IPS DF 4.7 (cell line): ENCODE data around the gene CDYL.

Experiments used
- DNase-seq: peaks from one replicate; pipeline ENCODE4 v3.0.0-alpha.2; 2013; ENCODE audit warnings: low spot score; ENCODE audit errors: extremely low read depth

The CDYL gene

DNA sequence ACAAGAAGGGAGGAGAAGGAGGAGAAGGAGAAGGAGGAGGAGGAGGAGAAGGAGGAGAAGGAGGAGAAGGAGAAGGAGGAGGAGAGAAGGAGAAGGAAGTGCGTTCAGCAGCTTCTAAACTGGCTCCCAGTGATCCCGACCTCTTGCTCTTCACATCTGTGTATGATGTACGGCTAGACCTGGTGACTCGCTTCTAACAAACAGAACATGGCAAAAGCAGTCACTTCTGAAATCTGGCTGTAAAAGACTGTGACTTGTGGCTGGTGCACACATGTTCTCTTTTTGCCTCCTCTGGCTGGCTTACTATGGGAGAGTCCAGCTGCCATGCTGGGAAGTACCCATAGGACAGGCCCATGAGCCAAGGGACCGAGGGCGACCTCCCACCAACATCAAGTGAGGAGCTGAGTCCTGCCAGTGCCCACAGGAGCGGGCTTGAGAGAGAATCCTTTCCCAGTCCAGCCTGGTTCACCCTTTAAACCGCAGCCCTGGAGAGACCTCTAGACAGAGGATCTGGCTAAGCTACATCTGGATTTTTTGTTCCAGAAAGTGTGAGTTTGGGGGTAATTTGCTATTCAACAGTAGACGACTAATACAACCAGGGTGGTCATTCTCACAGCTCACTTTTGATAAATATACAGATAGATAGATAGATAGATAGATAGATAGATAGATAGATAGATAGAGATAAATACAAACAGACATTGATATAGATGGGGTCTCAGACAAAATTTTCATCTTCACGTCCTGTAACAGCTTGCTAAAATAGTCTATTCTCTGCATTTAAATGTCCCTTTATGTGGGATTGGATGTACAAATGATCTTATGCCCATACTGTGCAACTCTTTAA lies 185.3 kb downstream of the CDYL start:
- no peak for DNase-seq

DNA sequence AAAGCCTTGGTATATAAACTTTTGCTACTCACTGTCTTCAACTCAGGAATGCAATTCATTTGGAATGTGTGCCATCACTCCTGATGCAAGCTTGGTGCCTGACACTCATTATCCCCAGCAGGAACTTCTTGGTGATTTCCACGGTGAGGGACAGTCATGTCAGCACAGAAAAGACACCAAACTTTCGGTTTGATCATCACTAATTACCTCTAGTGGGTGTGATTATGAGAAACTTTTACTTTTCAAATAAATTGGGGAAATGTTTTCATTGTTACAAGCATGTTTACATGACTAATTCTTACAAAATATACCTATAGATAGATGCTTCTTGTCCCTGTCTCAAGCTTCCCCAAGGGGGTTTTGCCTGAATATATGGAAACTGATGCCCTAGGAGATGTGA lies 186.7 kb downstream of the CDYL start:
- DNase-seq: no peak

DNA sequence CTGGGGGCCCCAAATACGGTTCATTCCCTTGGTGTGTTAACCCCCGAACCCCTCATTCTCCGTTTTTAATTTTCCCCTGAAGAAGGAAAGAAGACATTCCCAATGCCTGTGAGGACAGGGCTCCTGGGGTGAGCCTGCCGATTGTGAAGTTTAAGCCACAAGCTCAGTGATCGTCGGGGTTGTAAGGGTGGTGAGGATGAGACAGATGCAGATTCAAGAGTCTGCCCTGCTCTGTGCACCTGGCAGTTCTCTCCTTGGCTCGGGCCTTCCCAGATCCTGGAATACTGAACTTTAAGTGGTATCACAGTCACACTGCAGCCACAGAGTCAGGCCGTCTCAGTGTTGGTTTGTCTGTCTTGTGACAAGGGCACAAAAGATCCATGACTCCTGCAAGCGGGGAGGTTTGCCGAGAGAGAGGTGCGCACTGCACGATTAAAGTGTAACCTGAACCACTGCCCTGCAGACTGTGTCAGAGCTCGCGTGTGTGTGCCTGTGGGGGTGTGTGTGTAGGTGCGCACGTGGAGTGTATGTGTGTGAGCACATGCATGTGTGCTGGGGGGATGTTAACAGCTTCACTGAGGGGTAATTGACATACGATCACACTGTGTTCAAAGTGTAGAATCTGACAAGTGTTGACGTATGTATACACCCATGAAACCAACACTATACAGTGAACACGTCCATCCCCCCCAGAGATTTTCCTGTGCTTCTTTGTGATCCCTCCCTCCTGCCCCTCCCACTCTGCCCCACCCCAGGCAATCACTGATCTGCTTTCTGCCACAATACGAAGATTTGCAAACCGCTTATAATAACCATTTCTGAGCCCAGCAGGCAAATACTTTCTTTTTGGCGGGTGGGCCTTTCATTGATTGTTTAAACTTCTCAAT lies 188.7 kb downstream of the CDYL start:
- no peak for DNase-seq

GRCh38 chr6:4965562-4966389 lies 189.6 kb downstream of the CDYL start:
- no peak for DNase-seq

DNA sequence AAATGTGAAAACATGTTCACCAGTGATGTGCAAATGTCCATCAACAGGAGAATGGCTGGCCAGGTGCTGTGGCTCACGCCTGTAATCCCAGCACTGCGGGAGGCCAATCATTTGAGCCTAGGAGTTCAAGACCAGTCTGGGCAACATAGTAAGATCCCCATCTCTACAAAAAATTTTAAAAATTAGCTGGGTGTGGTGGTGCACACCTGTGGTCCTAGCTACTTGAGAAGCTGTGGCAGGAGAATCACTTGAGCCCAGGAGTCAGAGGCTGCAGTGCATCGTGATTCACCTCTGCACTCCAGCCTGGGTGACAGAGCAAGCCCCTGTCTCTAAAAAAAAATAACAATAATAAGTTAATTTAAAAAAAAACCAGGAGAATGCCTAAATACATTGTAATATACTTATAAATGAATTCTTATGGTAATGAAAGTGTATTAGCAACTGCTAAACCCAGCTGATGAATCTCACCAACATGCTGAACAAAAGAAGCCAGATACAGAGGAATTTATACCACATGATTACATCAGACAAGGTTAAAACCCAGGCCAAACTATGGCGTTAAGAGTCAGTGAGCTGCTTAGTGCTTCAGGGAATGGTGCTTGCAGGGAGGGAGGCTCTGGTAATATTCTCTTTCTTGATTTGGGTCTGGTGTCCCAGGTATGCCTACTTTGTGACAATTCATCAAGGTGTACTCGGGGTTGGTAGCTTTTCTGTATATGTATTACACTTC lies 191.3 kb downstream of the CDYL start:
- DNase-seq: no peak

DNA sequence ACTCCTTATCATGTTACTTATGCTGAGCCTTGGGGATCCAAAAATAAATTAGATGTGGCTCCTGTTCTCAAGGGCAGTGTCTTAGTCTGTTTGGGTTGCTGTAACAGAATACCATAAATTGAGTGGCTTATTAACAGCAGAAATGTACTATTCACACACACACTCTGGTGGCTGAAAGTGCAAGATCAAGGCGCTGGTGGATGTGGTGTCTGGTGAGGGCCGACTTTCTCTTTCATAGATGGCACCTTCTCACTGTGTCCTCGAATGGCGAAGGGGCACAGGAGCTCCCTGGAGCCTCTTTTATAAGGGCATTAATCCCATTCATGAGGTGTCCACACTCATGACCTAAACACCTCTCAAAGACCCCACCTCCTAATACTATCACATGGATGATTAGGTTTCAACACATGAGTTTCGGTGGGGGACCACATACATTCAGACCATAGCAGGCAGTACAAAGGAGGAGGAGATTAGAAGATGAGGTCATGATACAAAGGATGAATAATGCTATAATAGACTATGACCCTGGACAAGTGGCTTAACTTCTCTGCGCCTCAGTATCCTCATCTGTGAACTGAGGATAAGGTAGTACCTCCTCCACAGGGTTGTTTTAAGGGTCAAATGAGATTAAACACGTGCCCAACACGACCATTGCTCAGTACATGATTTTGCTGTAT lies 193.5 kb downstream of the CDYL start:
- no peak for DNase-seq

DNA sequence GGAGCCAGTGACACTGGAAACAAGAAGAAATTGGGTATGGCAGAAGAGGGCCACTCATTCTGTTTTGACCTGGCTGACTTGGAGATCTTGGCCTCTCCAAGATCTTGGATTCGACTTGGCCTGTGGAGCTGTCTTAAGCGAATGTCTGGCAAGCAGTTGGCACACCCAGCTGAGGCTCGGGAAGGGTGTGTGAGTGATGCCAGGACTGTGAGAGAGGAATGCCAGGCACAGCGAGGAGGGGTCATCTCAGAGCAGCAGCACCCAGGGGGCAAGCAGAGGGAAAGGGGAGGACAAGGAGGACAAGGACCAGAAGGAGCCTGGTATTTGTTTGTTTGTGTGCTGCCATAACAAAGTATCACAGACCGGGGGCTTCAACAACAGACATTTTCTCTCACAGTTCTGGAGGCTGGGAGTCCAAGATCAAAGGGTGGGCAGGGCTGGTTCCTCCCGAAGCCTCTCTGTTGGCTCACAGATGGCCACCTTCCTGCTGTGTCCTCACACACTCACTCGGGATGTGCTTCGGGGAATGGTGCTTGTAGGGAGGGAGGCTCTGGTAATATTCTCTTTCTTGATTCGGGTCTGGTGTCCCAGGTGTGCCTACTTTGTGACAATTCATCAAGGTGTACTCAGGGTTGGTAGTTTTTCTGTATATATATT lies 194.7 kb downstream of the CDYL start:
- no peak for DNase-seq

DNA sequence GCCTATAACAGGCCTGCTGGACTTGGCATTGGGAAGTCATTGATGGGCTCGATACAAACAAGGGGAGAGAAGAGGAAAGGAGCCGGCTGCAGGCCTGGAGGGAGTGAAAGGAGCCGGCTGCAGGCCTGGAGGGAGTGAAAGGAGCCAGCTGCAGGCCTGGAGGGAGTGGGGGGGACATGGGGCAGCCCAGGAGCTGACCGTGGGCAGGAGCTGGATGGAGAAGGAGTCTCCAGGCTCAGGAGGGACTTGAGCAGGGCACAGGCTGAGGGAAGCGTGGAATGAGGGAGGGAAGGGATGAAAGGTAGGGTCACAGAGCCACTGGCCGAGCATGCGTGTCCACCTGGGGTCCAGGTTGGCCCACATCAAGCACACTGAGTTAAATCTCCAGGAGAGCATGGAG lies 195.6 kb downstream of the CDYL start:
- DNase-seq: no peak

GRCh38 chr6:4972438-4972837 lies 196.2 kb downstream of the CDYL start:
- no peak for DNase-seq

DNA sequence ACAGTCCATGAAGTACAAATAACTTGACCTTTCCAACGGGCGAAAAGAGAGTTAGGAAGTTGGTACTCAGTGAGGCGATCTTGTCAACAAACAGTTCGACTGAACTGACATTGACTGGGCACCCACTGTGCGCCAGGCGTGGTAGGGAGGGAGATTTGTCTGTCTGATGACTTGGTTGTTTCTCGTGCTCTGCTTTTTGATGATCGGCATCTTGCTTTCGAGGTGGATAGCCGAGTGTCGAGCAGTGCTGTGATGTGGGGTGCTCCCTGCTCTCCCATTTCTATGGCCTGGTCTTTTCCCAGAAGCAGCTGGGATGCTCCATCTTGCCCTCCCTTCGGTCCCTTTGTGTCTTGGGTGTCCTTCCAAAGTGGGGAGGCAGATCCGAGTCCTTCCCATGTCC lies 197.2 kb downstream of the CDYL start:
- no peak for DNase-seq

DNA sequence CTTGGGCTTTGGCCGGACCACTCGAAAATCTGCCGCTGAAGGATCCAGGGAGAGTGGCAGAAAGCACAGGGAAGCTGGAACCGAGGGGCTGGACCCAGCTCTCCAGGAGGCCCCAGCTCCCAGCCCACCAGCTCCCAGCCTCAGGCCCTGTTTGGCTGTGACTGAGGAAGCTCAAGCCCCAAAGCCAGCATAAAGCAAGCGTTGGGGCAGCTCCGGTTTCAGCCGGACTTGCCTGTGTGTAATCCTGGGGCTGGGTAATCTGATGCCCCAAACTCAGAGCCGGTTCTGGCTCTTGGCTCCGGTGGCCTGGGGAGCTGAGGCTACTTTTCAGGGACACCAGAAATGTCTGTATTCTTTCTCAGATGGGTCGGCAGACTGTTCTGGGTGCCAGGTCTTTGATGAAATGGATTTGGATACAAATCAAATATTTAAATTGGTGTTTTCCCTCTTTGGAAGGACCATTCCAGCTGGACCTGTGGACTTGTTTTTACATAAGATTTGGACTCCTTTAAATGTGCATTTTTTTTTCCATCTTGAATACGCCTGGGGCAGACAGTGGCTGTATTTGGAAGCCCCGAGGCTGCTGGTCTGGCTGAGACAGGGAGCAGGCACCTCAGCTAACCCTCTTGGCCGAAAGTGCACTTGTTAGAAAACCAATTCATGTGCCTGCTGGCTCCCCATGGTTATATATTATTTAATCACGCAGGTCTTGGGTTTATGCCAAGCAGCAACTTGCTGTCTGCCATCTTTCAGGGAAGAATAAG lies 198.0 kb downstream of the CDYL start:
- DNase-seq: no peak

DNA sequence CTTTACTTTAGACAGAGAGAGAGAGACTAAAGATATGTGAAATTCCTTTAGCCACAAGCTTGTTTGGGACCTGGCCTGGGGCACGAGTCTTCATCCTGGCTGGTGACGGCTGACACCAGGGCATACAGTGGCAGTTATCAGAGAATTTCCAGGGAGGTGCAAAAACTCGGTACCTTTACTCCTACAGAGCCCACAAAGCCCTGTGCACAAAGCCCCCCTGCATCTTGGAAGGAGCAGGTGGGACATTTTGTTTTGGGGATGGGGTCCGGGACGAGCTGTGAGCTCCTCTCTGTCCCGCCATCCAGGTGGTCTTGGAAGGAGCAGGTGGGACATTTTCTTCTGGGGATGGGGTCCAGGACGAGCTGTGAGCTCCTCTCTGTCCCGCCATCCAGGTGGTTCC lies 198.8 kb downstream of the CDYL start:
- no peak for DNase-seq

DNA sequence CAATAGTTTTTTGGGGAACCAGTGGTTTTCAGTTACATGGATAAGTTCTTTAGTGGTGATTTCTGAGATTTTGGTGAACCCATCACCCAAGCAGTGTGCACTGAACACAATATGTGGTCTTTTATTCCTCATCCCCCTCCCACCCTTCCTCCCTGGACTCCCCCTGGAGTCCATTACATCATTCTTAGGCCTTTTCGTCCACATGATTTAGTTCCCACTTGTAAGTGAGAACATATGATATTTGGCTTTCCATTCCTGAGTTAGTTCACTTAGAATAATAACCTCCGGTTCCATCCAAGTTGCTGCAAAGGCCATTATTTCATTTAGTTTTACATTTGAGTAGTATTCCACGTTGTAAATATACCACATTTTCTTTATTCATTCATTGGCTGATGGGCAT lies 199.3 kb downstream of the CDYL start:
- DNase-seq: no peak

GRCh38 chr6:4977468-4977867 lies 201.3 kb downstream of the CDYL start:
- DNase-seq: no peak

DNA sequence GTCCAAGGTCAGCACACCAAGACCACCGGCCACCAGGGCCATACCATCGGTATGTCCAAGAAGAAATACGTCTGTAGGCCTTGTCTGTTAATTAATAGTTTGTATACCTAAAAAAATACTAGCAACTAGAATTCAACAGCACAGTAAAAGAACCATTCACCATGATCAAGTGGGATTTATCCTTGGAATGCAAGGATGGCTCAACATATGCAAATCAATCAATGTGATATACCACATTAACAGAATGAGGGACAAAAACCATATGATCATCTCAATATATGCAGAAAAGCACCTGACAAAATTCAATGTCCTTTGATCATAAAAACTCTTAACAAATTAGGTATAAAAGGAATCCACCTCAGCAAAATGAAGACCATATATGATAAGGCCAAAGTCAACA lies 203.2 kb downstream of the CDYL start:
- DNase-seq: no peak

DNA sequence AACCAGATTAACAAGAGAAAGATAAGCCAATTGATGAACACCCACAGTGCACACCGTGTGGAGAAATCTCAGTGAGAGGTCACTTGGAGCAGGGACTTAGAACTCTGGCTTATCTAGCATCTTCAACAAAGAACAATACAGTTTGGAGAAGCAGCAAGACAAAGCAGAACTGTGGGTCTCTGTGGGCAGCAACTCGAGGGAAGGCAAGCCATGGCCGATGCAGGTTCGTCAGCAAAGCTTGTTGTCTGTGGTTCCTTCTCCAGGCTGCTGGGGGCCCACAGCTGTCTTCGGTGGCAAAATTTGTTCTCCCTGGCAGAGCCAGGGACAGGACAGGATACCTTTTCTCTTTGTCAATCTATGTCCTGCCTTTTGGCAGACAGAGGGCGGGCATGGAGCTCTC lies 205.6 kb downstream of the CDYL start:
- DNase-seq: no peak

DNA sequence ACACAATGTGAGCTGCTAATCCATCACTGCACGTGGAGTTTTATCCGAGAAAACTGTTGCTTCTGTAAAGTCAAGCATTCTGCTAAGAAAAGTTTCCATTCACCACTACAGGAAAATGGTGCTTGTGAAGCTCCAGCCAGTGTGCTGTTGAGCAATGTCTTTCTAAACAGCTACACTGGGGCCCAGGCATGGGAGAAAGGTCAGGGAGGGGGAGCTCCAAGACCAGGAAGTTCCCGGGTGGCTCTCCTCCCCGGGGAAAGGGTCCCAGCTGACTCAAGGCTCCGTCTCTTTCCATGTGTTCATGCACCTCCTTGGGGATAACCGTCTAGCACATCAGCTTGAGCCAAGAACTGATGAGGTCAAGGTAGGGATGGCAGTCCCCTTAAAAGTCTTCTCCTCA lies 207.1 kb downstream of the CDYL start:
- DNase-seq: no peak

- DNase-seq: no peak
These were observed 210.8 kb downstream of the CDYL start for GRCh38 chr6:4986999-4987398.

DNA sequence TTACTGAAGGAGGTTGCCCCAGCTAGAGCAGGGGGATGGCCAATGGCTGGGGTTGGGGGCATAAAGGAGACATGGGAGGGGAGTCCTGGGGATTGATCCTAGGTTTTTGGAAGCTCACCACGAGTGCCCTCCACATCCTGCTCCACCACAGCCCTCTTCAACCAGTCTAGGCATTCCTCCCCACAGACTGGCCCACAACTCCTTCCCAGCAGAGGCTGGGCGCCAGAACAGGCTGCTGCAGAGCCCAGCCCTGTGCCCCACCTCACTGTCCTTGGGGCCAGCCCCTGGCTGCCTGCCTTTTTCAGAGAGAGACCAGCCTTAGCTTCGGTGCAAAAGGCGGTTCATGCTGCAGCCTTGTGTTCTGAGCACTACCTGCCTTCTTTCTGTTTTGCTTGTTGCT lies 211.2 kb downstream of the CDYL start:
- no peak for DNase-seq
